ENCODE data around the gene ADAM21. TPM values are rescaled to one million over a fixed set of nuclear protein-coding genes. Genes with fewer than 3 reads are reported as not detected.
A peak's percentile ranks its signal among the peaks of the same experiment; 100 is the strongest.
"Not testable (repeated sequence)": the region's sequence is repeated elsewhere in the genome, so short reads cannot be mapped to it uniquely, and the experiment has no call there.

The ADAM21 gene
- total and polyA plus RNA-seq, 4 donors, result 0.09 to 0.17 (median 0.14) TPM; not detected in 1

- no peak for TF ChIP-seq CTCF (IDR thresholded peaks at IDR 0.05; ENCODE audit: control extremely low read depth, extremely low read depth)
- Histone ChIP-seq H3K27ac (ENCODE audit: low read depth in 1 of 2, low read length in 1 of 2) (no peak overlapping the region), H3K36me3 (ENCODE audit: control insufficient read depth in 4 of 4, insufficient read depth in 4 of 4, low read length in 4 of 4) (peaks cover 0 to 6% (median 0%) of the 10 kb centered on the region in 4 donors), H3K4me1 (ENCODE audit: control insufficient read depth in 5 of 5, insufficient read depth in 5 of 5, low read length in 5 of 5) (peaks cover 0 to 7% (median 5%) of the 10 kb centered on the region in 5 donors), H3K9ac (ENCODE audit: insufficient read depth in 1 of 2, low read length in 2 of 2) (peak overlapping the region in 1 of 2 donors; percentile 16), H3K4me3 (no peak overlapping the region), H3K27me3 (ENCODE audit: control insufficient read depth in 3 of 3, insufficient read depth in 3 of 3, low read length in 2 of 3) (no peaks in the 10 kb centered on the region), H3K9me3 (ENCODE audit: control insufficient read depth in 4 of 4, insufficient read depth in 3 of 4, low read length in 3 of 4) (no peaks in the 10 kb centered on the region)
- DNase-seq, result peak in 1 of 3 donors; percentile 5
- WGBS, 2 donors, result 29 to 60% methylated on average over 2 of the region's 2 CpGs
- ATAC-seq (ENCODE audit: insufficient read depth, low FRiP score), result no peak
These were observed 36.2 kb upstream of the ADAM21 start for GRCh38 chr14:70415788-70416187.

- ATAC-seq (ENCODE audit: insufficient read depth, low FRiP score), result no peak
- no peak for TF ChIP-seq CTCF (IDR thresholded peaks at IDR 0.05; ENCODE audit: control extremely low read depth, extremely low read depth)
- 4 to 7% methylated on average over 9 of the region's 9 CpGs for WGBS, 2 donors
These were observed 35.6 kb upstream of the ADAM21 start for GRCh38 chr14:70416338-70416724.

GRCh38 chr14:70416725-70417349 lies 35.1 kb upstream of the ADAM21 start, which contains the start of gene SYNJ2BP:
Gene SYNJ2BP, minus strand, starts transcription at chr14:70417090. Its CDS starts 127 bp downstream, at chr14:70416963.
- ATAC-seq (ENCODE audit: insufficient read depth, low FRiP score), result peak; percentile 95
- Histone ChIP-seq H3K27me3 (ENCODE audit: control insufficient read depth in 3 of 3, insufficient read depth in 3 of 3, low read length in 2 of 3) (peaks cover 0 to 5% (median 0%) of the 10 kb centered on the region in 3 donors), H3K4me1 (ENCODE audit: control insufficient read depth in 5 of 5, insufficient read depth in 5 of 5, low read length in 5 of 5) (peaks cover 0 to 7% (median 5%) of the 10 kb centered on the region in 5 donors), H3K9me3 (ENCODE audit: control insufficient read depth in 4 of 4, insufficient read depth in 3 of 4, low read length in 3 of 4) (no peaks in the 10 kb centered on the region), H3K9ac (ENCODE audit: insufficient read depth in 1 of 2, low read length in 2 of 2) (peak within 1 kb of the TSS; percentile 64 to 93), H3K4me3 (peak within 1 kb of the TSS; percentile 93), H3K27ac (ENCODE audit: low read depth in 1 of 2, low read length in 1 of 2) (peak within 1 kb of the TSS; percentile 29 to 79), H3K36me3 (ENCODE audit: control insufficient read depth in 4 of 4, insufficient read depth in 4 of 4, low read length in 4 of 4) (peaks cover 0 to 6% (median 0%) of the 10 kb centered on the region in 4 donors)
- no peak for TF ChIP-seq CTCF (IDR thresholded peaks at IDR 0.05; ENCODE audit: control extremely low read depth, extremely low read depth)
- WGBS, 2 donors, result 0 to 1% methylated on average over 22 of the region's 22 CpGs
- DNase-seq, result peak; percentile 61 to 83 (median 79)

More at GRCh38 chr14:70416338-70416724, 35.6 kb upstream of the ADAM21 start:
- H3K4me1 ChIP-seq (ENCODE audit: control insufficient read depth in 5 of 5, insufficient read depth in 5 of 5, low read length in 5 of 5), result peaks cover 0 to 7% (median 5%) of the 10 kb centered on the region in 5 donors
- H3K27me3 ChIP-seq (ENCODE audit: control insufficient read depth in 3 of 3, insufficient read depth in 3 of 3, low read length in 2 of 3), result peaks cover 0 to 4% (median 0%) of the 10 kb centered on the region in 3 donors
- peak overlapping the region; percentile 29 to 79 for H3K27ac ChIP-seq (ENCODE audit: low read depth in 1 of 2, low read length in 1 of 2)
- H3K36me3 ChIP-seq (ENCODE audit: control insufficient read depth in 4 of 4, insufficient read depth in 4 of 4, low read length in 4 of 4), result peaks cover 0 to 6% (median 0%) of the 10 kb centered on the region in 4 donors
- H3K9me3 ChIP-seq (ENCODE audit: control insufficient read depth in 4 of 4, insufficient read depth in 3 of 4, low read length in 3 of 4), result no peaks in the 10 kb centered on the region
- peak in 2 of 3 donors; percentile 46 to 52 for DNase-seq
- H3K9ac ChIP-seq (ENCODE audit: insufficient read depth in 1 of 2, low read length in 2 of 2), result peak overlapping the region; percentile 64 to 93
- peak overlapping the region; percentile 93 for H3K4me3 ChIP-seq

GRCh38 chr14:70419270-70419931 lies 32.6 kb upstream of the ADAM21 start:
- not testable (repeated sequence) for H3K4me1 ChIP-seq (ENCODE audit: control insufficient read depth in 5 of 5, insufficient read depth in 5 of 5, low read length in 5 of 5); H3K4me3 ChIP-seq; H3K9me3 ChIP-seq (ENCODE audit: control insufficient read depth in 4 of 4, insufficient read depth in 3 of 4, low read length in 3 of 4); H3K36me3 ChIP-seq (ENCODE audit: control insufficient read depth in 4 of 4, insufficient read depth in 4 of 4, low read length in 4 of 4); H3K27me3 ChIP-seq (ENCODE audit: control insufficient read depth in 3 of 3, insufficient read depth in 3 of 3, low read length in 2 of 3); H3K27ac ChIP-seq (ENCODE audit: low read depth in 1 of 2, low read length in 1 of 2); DNase-seq; ATAC-seq (ENCODE audit: insufficient read depth, low FRiP score); H3K9ac ChIP-seq (ENCODE audit: insufficient read depth in 1 of 2, low read length in 2 of 2)
- 60 to 64% methylated on average over 4 of the region's 4 CpGs for WGBS, 2 donors
